ENCODE data around the gene FGF7.

DNA sequence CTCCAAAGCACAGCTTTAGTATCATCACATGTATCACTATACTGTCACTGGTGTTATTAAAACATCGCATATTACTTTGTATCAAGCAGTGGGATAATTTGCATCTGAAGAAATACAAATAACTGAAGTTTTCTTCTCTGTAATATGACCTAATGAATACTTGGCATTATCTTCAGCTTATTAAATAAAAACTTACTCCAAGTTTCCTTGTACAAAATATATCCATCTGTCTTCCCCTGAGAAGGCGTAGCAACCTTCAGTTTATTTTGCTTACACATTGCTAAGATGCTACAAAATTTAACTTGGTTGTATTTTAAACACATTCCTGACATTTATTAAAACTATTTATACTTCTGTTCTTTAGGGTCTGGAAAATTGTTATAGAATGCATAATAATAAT is 13.7 kb downstream of the FGF7 start:
- no peak for TF ChIP-seq CTCF (conservative IDR thresholded peaks at IDR 0.05 in 1 of 2, IDR thresholded peaks at IDR 0.05 in 1 of 2; ENCODE audit: low read depth in 1 of 2, low read length in 2 of 2)
- no peak for TF ChIP-seq EZH2 (IDR thresholded peaks at IDR 0.05; ENCODE audit: low read length, missing control alignments)

All from fibroblast of lung (primary cell).